HepG2 (cell line): ENCODE data around the gene TEX29. TPM values are rescaled to one million over a fixed set of nuclear protein-coding genes. Genes with fewer than 3 reads are reported as not detected.

Source experiments
- ATAC-seq: fragments of 200-7000 bp; cut with Tn5 transposase; 3 replicates; pipeline ENCODE4 v1.9.1; 2020; ENCODE audit warnings: mild to moderate bottlenecking, moderate library complexity
- BruUV-seq: library from RNA; stranded (reverse); fragments of 400-500 nt; replicated peaks from 2 replicates; lab custom pipeline; 2021; lab: Mats Ljungman, UMichigan
- CTCF ChIA-PET: fragments of 300-600 bp; formaldehyde crosslinking; extraction: SDS; loops from one replicate; lab custom pipeline; 2021; ENCODE audit warnings: low total read pairs, inconsistent platforms, low intra/inter-chr PET ratio; lab: Yijun Ruan, JAX
- POLR2A ChIA-PET: fragments of 350-600 bp; sonication (Branson Sonifier 250); formaldehyde crosslinking; loops from one replicate; lab custom pipeline; 2020; ENCODE audit warnings: antibody characterized with exemption, inconsistent platforms; lab: Yijun Ruan, JAX
- DNase-seq: peaks from one replicate; pipeline ENCODE4 v3.0.0-alpha.2; 2015; ENCODE audit warnings: low spot score
- FAIRE-seq: peaks from 3 replicates; lab custom pipeline; 2011; peaks lifted over from hg19 to GRCh38; lab: Jason Lieb, UNC
- H2AFZ ChIP-seq: one replicate; pipeline ENCODE4 v1.6.1; 2011; ENCODE audit warnings: low read length, inconsistent platforms
- H3K27ac ChIP-seq: fragments of 300-600 bp; 3 replicates; pipeline ENCODE4 v1.8.0; 2011; ENCODE audit warnings: mixed run types, mild to moderate bottlenecking, mixed read lengths, low read length, inconsistent platforms; ENCODE audit not compliant: insufficient read depth; ENCODE audit errors: extremely low read length
- H3K27me3 ChIP-seq, 2 experiments: fragments of 200-600 bp in 1 of 2; 2 replicates in 1 of 2; 3 replicates in 1 of 2; pipeline versions ENCODE4 v1.6.0 to v1.8.0; 2011; ENCODE audit warnings: low read length in 2 of 2, mild to moderate bottlenecking in 2 of 2, moderate library complexity in 2 of 2, inconsistent platforms in 1 of 2; ENCODE audit not compliant: insufficient read depth in 2 of 2, control insufficient read depth in 1 of 2
- H3K36me3 ChIP-seq, 2 experiments: fragments of 200-600 bp in 1 of 2; replicated peaks in 1 of 2; 2 replicates in 1 of 2; 3 replicates in 1 of 2; pipeline versions ENCODE4 v1.5.1 to v1.8.0; 2011; ENCODE audit warnings: low read length in 2 of 2, inconsistent platforms in 1 of 2; ENCODE audit not compliant: insufficient read depth in 2 of 2, control insufficient read depth in 1 of 2
- H3K4me1 ChIP-seq: 2 replicates; pipeline ENCODE4 v1.5.1; 2012; ENCODE audit warnings: low read length, inconsistent platforms; ENCODE audit not compliant: insufficient read depth
- H3K4me2 ChIP-seq: 2 replicates; pipeline ENCODE4 v1.6.0; 2011; ENCODE audit warnings: low read depth, low read length, inconsistent platforms
- H3K4me3 ChIP-seq, 3 experiments: fragments of 200-600 bp in 1 of 3; sonication (generic), shearing (Covaris generic) in 1 of 3; replicated peaks in 1 of 3; 2 replicates each; pipeline ENCODE4 v1.5.1; 2011 to 2016; ENCODE audit warnings: low read length in 3 of 3, inconsistent platforms in 2 of 3, low read depth in 2 of 3, mild to moderate bottlenecking in 2 of 3, control low read depth in 1 of 3, mixed read lengths in 1 of 3; ENCODE audit not compliant: insufficient read depth in 1 of 3
- H3K79me2 ChIP-seq: one replicate; pipeline ENCODE4 v1.6.1; 2011; ENCODE audit warnings: low read length, inconsistent platforms; ENCODE audit not compliant: insufficient read depth
- H3K9ac ChIP-seq: 2 replicates; pipeline ENCODE4 v1.6.0; 2011; ENCODE audit warnings: mild to moderate bottlenecking, low read depth, low read length, inconsistent platforms; ENCODE audit not compliant: insufficient read depth
- H3K9me3 ChIP-seq: 2 replicates; pipeline ENCODE4 v1.5.1; 2012; ENCODE audit warnings: mild to moderate bottlenecking, low read length
- H4K20me1 ChIP-seq: 2 replicates; pipeline ENCODE4 v1.6.0; 2011; ENCODE audit warnings: inconsistent platforms, mild to moderate bottlenecking, low read length, moderate library complexity; ENCODE audit not compliant: insufficient read depth
- AGO2 ChIP-seq: fragments of 200-400 bp; formaldehyde crosslinking; optimal IDR thresholded peaks from 2 replicates; pipeline ENCODE3; 2017; ENCODE audit warnings: mild to moderate bottlenecking, low read depth, low read length, moderate library complexity
- JUN ChIP-seq: sonication (generic); formaldehyde crosslinking; IDR thresholded peaks from 2 replicates; pipeline ENCODE4 v1.4.0; 2020; ENCODE audit warnings: mild to moderate bottlenecking, missing genetic modification reagents
- PAX8 ChIP-seq: sonication (generic); formaldehyde crosslinking; IDR thresholded peaks from 2 replicates; pipeline ENCODE4 v1.8.0; 2022; ENCODE audit warnings: mild to moderate bottlenecking, missing genetic modification reagents, borderline replicate concordance
- TOE1 ChIP-seq: sonication (generic); formaldehyde crosslinking; IDR thresholded peaks from 2 replicates; pipeline ENCODE4 v1.4.0; 2020; ENCODE audit warnings: mild to moderate bottlenecking, missing genetic modification reagents
- ZNF629 ChIP-seq: sonication (generic); formaldehyde crosslinking; conservative IDR thresholded peaks from 2 replicates; pipeline ENCODE4 v1.5.0; 2020; ENCODE audit warnings: missing genetic modification reagents
- ZNF75D ChIP-seq: sonication (generic); formaldehyde crosslinking; IDR thresholded peaks from 2 replicates; pipeline ENCODE4 v1.8.1; 2023; ENCODE audit warnings: missing genetic modification reagents, mild to moderate bottlenecking, borderline replicate concordance
- WGBS: methylation state at CpG from one replicate; pipeline ENCODE4 v1.1.6; 2017; ENCODE audit warnings: low lambda C conversion rate; 5-methylcytosine and 5-hydroxymethylcytosine counted together
- in situ Hi-C: cut with HindIII; loops from 2 replicates; pipeline ENCODE4 v1.10.0; 2017; ENCODE audit warnings: low pct_unique_long_range_greater_than_20kb; ENCODE audit not compliant: extremely low pct_ligation_motif_present
- intact Hi-C: fragments of 100-400 bp; cut with micrococcal nuclease; formaldehyde crosslinking; loops from one replicate; pipeline ENCODE4 v1.10.0; 2022; ENCODE audit not compliant: unreplicated experiment
- polyA plus RNA-seq, 8 experiments: library from polyadenylated mRNA; depleted of rRNA in 3 of 8; stranded (reverse) in 7 of 8; unstranded in 1 of 8; fragments of >200 nt; fragmentation: Illumina TruSeq in 4 of 8; extraction: Trizol in 4 of 8; gene quantifications; 2 replicates each; pipeline versions ENCODE4 v1.2.1 to v1.2.3, GENCODE V29; 2011 to 2016; ENCODE audit warnings: low read depth in 4 of 8, missing spikeins in 1 of 8, mixed read lengths in 1 of 8; ENCODE audit not compliant: insufficient read depth in 1 of 8
- total RNA-seq, 5 experiments: library from RNA; depleted of rRNA; stranded (reverse); fragments of >200 nt; fragmentation: Illumina TruSeq; extraction: Trizol; gene quantifications; 2 replicates each; pipeline ENCODE4 v1.2.3, GENCODE V29; 2016; ENCODE audit warnings: low read depth in 1 of 5
- TF ChIP-seq, protein P1 (sequence below): sonication (generic); formaldehyde crosslinking; IDR thresholded peaks from 2 replicates; pipeline ENCODE4 v1.4.0; 2020; ENCODE audit warnings: missing genetic modification reagents
- TF ChIP-seq, protein P2 (sequence below): sonication (generic); formaldehyde crosslinking; IDR thresholded peaks from 2 replicates; pipeline ENCODE4 v1.4.0; 2020; ENCODE audit warnings: missing genetic modification reagents
- TF ChIP-seq, protein P3 (sequence below): sonication (generic); formaldehyde crosslinking; IDR thresholded peaks from 2 replicates; pipeline ENCODE4 v1.8.0; 2022; ENCODE audit warnings: missing genetic modification reagents, low read depth, mild to moderate bottlenecking, borderline replicate concordance

Gene TEX29
- total and polyA plus RNA-seq, 2 of the 13 experiments (the other 11 are each of a cell fraction or from before 2014, with no cell fraction given): 0.12 to 0.22 TPM

DNA sequence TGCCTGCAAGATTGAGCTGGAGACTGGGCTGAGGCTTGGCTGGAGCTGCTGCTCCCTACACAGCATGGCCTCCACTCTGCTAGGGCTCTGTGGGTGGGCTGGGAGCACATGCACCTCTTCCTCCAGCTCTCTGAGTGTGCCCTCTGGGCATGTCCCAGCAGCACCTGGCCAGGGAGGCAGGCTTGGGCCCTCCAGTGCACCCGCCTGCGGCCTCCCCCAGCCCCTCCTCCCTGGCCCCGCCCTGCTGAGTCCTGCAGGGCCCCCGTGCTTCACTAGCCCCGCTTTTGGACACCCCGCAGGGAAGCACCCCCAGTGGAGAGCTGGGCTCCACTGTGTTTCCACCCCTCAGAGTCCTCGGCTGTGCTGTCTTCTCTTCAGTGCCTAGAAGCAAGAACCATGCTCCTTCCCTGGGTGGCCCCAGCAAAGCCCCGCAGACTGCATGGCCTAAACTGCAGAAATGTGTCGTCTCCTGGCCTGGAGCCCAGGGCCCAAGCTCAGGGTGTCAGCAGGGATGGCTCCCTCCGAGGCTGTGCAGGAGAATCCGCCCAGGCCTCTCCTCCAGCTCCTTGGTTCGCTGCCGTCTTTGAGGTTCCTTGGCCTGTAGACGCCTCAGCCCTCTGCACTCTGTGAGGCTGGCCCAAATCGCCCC, 5.0 kb upstream of the TEX29 start:
- 96% methylated on average over 4 of the region's 15 CpGs for WGBS
- Histone ChIP-seq H3K4me2 (no peak overlapping the region), H3K4me1 (no peaks in the 10 kb centered on the region), H3K9me3 (peaks cover 7% of the 10 kb centered on the region; the same call in 1 of the 2 replicates), H2AFZ (no peak overlapping the region), H3K9ac (no peak overlapping the region), H3K4me3 (no peak overlapping the region), H3K79me2 (no peaks in the 10 kb centered on the region), H4K20me1 (no peaks in the 10 kb centered on the region)
- no peak for DNase-seq
- no peak for FAIRE-seq
- in situ Hi-C loops: no loop called here
- POLR2A ChIA-PET: no interaction called here
- TF ChIP-seq TOE1 (CRISPR knock-in tag) (no peak), AGO2 (peak; percentile 25), ZNF75D (CRISPR knock-in tag) (no peak), JUN (no peak)
- TF ChIP-seq, all 625 proteins: peak for 1
- Histone ChIP-seq H3K36me3 (no peaks in the 10 kb centered on the region; a peak in 1 of 5 replicates), H3K27me3 (no peaks in the 10 kb centered on the region; a peak in 1 of 5 replicates), H3K27ac (no peak overlapping the region)
- CTCF ChIA-PET: no interaction called here
- peak; percentile 8; the same call in 1 of the 3 replicates for ATAC-seq
- BruUV-seq: no TSS peak
- intact Hi-C loops: no loop called here

GRCh38 chr13:111316161-111316730, 4.2 kb upstream of the TEX29 start:
- in situ Hi-C loops (no loop called here), intact Hi-C loops (no loop called here)
- no peak overlapping the region for H2AFZ ChIP-seq
- peaks cover 7% of the 10 kb centered on the region; the same call in 1 of the 2 replicates for H3K9me3 ChIP-seq
- H3K4me3 ChIP-seq: no peak overlapping the region
- H3K4me1 ChIP-seq: no peaks in the 10 kb centered on the region
- no peaks in the 10 kb centered on the region; a peak in 1 of 5 replicates for H3K36me3 ChIP-seq
- WGBS: 82% methylated on average over 6 of the region's 12 CpGs
- H3K9ac ChIP-seq: no peak overlapping the region
- no peaks in the 10 kb centered on the region for H3K79me2 ChIP-seq
- FAIRE-seq: no peak
- BruUV-seq: no TSS peak
- no peak for DNase-seq
- no peak overlapping the region for H3K4me2 ChIP-seq
- CTCF ChIA-PET: no interaction called here
- POLR2A ChIA-PET: no interaction called here
- no peak for TF ChIP-seq PAX8 (CRISPR knock-in tag)
- TF ChIP-seq, protein P1, sequence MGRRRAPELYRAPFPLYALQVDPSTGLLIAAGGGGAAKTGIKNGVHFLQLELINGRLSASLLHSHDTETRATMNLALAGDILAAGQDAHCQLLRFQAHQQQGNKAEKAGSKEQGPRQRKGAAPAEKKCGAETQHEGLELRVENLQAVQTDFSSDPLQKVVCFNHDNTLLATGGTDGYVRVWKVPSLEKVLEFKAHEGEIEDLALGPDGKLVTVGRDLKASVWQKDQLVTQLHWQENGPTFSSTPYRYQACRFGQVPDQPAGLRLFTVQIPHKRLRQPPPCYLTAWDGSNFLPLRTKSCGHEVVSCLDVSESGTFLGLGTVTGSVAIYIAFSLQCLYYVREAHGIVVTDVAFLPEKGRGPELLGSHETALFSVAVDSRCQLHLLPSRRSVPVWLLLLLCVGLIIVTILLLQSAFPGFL (CRISPR knock-in tag): no peak
- TF ChIP-seq ZNF629 (CRISPR knock-in tag): no peak
- TF ChIP-seq, protein P2, sequence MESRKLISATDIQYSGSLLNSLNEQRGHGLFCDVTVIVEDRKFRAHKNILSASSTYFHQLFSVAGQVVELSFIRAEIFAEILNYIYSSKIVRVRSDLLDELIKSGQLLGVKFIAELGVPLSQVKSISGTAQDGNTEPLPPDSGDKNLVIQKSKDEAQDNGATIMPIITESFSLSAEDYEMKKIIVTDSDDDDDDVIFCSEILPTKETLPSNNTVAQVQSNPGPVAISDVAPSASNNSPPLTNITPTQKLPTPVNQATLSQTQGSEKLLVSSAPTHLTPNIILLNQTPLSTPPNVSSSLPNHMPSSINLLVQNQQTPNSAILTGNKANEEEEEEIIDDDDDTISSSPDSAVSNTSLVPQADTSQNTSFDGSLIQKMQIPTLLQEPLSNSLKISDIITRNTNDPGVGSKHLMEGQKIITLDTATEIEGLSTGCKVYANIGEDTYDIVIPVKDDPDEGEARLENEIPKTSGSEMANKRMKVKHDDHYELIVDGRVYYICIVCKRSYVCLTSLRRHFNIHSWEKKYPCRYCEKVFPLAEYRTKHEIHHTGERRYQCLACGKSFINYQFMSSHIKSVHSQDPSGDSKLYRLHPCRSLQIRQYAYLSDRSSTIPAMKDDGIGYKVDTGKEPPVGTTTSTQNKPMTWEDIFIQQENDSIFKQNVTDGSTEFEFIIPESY (CRISPR knock-in tag): no peak
- TF ChIP-seq, protein P3, sequence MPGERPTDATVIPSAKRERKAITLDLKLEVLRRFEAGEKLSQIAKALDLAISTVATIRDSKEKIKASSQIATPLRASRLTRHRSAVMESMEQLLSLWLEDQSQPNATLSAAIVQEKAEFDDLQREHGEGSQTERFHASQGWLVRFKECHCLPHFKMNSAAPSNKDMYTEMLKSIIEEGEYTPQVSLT (CRISPR knock-in tag): no peak
- no peaks in the 10 kb centered on the region; a peak in 1 of 5 replicates for H3K27me3 ChIP-seq
- no peak for ATAC-seq
- H4K20me1 ChIP-seq: no peaks in the 10 kb centered on the region
- H3K27ac ChIP-seq: no peak overlapping the region
